Mesenteric fat pad (tissue), 1 donor: ENCODE measurements around the gene CDC42BPG. TPM values are rescaled to one million over a fixed set of nuclear protein-coding genes. Genes with fewer than 3 reads are reported as not detected.
"Not testable (repeated sequence)": the region's sequence is repeated elsewhere in the genome, so short reads cannot be mapped to it uniquely, and the experiment has no call there.

Experiments used
- DNase-seq: peaks from one replicate; pipeline ENCODE4 v3.0.0-alpha.2; 2020; ENCODE audit warnings: low spot score
- total RNA-seq: library from RNA; stranded (reverse); fragmentation: NEBNext Ultra II Directional; extraction: Animal tissue kit (Norgen Biotek cat#: 25700); gene quantifications from one replicate; pipeline ENCODE4 v1.2.1, GENCODE V29; 2021
- donor health status: DM: yes; HTN: yes; CAD: no.

CDC42BPG gene
- total RNA-seq, 1 donor from 2014 or later: 0.55 TPM

DNA sequence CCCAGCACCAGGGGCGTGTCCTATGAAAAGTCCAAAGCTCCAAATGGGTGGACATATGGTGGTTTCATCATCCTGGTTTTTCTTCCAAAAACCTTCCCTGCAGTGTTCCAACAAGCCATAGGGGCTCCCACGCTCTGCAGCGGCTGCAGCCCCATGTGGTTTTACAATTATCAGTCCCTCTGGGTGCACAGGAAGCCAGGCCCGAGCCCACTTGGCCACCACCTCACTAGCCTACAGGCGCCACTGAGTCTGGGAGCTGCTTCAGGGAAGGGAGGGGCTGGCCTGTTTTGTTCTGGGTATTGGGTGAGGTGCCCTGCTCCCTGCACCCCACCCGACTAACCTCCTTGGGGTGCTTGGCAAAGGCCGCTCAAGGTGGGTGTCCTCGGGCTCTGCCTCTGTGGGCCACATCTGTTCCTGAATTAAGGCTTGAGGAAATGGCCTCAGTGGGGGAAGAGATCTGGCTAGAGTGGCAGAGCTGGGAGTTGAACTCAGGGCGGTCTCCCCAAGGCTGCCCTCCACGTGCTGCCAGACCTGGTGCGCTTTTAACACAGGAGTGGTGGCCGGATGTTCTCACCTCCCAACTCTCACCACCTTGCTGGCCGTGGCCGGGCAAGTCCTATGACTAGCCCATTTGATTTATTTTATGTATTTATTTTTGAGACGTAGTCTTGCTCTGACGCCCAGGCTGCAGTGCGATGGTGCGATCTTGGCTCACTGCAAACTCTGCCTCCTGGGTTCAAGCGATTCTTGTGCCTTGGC, 5.3 kb upstream of the CDC42BPG start:
- no peak for DNase-seq

DNA sequence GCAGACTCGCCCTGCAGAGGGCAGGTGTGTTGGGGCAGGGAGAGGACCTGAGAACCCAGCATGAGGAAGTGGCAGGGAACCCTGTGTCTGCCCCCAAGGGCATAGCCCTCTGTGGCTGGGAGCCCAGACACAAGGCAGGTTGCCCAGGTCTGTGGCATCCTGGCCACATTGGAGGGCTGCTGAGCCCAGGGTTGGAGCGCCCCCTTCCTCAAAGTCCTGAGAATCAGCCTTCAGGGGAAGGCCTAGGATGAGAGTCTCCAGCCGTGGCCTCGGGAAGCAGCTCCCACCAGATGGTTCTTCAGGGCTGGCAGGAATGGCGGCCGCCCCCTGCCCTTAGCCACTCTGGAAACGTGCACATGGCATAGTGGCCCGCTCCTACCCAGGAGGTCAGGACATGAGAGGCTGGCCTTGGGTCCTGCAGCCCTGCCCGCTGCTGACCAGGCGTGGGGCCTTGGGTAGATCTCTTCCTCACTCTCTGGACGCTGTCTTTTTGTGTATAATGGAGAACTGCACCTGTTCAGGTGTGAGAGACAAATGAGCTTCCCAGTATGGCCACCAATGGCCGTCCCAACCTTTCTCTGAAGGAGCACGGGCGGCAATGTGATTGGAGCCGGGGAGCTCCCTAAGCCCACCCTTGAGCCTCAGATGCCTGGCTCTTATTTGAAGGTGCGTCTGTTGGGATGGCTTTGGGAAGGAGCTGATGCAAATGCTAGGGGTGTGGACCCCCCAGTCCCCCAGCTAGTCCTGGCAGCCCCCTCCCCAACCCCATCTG, 4.6 kb upstream of the CDC42BPG start:
- no peak for DNase-seq

DNA sequence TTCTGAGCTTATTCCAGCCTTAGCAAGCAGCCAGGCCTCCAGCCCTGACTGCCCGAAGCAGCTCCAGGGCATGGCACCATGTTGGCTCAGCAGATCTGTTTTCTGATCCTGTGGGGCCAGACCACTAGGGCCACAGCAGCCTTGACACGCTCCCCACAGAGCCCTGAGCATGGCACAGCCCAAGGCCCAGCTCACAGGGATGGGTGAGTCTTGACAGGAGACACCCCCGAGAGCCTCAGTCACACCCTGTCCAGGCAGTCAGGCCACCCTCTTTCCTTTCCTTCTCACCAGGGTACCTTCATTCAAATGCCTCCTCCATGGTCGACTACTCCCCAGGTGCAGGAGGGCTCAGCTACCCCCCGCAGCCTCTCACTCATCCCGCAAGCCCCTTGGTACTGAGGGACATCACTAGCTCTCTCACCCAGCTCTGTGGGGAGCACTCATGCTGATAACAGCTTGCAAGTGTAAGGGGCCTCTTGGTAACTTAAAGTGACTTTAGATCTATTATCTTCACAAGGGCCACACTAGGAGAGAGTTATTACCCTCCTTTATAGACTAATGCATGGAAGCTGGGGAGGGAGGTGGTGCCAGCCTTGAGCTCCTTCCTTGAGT, 3.9 kb upstream of the CDC42BPG start:
- DNase-seq: no peak

DNA sequence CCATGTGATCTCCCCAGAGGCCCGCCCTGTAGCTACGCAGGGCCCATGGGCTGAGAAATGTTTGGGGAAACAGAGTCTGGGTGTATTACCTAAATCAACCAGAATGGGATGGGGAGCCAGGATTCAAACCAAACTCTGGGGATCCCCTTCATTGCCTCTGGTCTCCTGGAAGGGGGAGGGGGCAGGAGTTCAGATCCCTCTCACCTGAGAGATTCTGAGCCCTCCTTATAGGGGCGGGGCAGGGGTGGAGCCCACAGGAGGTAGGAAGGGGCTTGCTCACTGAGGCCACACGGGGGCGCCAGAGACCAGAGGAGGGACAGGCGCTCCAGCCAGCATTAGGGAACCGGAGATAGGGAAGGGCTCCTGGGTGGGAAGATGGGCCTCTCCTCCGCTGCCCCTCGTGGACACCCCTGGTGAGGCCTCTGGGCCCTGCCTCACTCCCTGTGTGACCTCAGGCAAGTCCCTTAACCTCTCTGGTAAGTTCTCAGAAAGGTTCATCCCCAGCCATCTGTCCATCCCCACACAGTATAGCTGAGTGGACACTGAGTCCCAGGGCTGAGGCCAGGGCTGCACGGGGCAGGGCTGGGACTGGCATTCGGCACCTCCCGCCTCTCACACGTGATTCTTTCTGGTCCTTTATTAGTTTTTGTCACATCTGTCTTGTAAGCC, 2.7 kb upstream of the CDC42BPG start:
- DNase-seq: peak; percentile 97

DNA sequence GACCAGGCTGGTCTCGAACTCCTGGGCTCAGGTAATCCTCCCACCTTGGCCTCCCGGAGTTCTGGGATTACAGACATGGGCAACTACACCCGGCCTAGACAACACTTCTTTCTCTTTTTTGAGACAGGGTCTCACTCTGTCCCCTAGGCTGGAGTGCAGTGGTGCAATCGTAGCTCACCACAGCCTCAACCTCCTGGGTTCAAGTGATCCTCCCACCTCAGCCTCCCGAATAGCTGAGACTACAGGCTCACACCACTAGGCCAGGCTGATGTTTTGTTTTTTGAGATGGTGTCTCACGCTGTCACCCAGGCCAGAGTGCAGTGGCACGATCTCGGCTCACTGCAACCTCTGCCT, 1.3 kb upstream of the CDC42BPG start:
- not testable (repeated sequence) for DNase-seq

DNA sequence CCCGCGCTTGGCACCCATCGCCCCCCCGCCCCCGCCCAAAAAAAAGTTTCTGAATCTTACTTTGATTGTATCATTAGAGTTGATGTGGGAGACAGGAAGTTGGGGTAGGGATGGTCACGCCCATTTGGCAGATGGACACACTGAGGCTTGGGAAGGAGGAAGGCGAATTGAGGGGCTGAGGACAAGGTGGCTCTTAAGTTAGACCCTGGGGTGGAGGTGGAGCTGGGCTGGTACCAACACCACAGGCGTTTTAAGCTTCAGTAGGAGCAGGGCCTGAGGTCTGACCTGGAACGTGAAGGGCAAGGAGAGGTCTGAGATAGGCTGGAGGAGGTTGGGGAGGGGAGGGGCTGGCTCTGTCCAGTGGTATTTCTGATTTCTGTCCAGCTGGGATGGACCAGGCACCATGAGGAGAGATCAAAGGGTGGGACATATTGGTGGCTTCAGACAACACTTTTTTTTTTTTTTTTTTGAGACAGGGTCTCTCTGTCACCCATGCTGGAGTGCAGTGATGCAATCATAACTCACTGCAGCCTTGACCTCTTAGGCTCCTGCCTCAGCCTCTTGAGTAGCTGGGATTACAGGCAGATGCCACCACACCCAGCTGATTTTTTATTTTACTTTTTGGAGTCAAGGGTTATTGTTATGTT, 799 bp upstream of the CDC42BPG start:
- no peak for DNase-seq

DNA sequence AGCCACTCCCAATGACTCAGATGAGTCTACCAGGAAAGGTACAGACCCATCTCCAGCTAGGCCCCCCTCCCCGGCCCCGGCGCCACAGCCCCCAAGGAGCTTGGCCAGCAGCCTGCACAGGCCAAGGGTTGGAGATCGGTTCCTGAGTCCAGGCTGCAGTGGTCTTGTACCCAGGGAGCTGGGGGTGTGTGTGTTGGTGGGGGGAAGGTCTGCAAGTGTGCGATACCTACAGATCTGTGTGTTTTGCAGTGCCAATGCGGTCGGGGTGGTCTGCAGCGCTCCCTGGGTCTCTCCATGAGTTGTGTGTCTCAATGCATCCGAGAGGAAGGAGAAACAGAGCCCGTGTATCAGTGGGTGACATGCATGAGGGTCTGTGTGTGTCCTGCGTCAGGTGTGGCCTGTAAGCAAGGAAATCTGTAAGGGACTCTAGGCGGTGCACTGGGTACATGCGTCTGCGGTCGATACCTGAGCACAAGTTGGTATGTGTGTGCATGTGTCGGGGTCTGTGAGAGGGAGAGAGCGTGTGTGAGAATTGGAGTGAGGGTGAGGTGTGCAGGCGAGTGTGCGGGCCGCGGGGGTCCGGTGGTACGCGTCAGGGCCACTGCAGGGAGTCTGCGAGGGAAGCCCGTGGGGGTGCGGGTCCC, 645 bp downstream of the CDC42BPG start:
- no peak for DNase-seq

GRCh38 chr11:64842851-64843685, 1.4 kb downstream of the CDC42BPG start:
- DNase-seq: no peak

DNA sequence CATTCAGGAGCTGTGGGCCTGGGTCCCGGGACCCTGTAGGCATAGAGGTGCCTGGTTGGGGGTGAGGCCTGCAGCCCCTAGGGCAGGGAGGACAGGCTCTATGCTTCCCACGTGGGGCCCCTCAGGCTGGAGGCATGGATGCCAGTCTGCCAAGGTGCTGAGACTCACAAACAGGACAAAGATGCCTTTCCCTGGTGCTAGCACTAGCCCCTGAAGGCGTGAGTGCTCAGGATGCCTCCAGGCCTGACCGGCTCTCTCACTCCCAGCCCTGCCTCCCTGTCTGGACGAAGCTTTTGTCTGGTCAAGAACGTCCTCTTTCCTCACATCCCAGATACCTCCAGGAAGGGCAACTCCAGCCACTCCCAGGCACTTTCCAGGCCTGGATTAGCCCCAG, 2.1 kb downstream of the CDC42BPG start:
- no peak for DNase-seq

- DNase-seq: no peak
Measured at GRCh38 chr11:64841592-64842365, 2.7 kb downstream of the CDC42BPG start.

DNA sequence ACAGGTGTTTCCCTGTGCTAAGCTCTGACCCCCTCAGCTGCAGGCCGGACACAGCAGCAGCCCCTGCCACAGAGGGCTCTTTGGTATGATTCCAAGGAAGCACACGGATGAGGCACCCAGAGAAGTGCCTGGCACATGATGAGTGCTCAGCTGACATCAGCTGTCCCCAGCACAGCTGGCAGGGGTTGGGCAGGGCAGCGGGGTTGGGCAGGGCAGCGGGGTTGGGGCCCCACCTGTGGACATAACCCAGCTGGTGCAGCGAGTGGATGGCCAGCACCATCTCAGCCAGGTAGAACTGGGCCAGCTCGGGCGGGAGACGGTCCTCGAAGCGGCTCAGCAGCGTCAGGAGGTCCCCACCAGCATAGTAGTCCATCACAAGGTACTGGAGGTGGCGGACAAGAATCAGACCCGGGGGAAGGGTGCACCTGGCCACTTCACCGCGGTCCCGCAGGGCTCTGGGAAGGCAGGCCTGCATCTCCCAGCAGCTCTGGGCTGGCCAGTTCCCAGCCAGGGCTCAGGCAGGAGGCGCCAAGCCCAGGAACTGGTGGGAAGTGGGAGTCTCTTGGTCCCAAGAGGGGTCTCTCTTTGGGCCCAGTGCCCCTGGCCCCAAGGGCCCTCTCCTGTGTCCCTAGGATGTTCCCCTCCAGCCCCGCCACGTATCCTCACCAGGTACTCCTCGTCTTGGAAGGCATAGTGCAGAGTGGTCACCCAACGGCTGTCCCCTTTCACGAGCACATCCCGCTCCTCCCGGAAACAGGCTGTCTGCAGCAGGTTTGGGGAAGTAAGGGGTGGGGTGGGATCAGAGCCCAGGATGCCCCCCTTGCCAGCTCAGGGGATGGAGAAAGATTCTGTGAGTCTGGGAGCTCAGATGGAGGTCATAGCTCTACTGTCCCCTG, 4.3 kb downstream of the CDC42BPG start:
- no peak for DNase-seq

GRCh38 chr11:64839335-64839734, 5.1 kb downstream of the CDC42BPG start:
- no peak for DNase-seq

GRCh38 chr11:64838600-64839334, 5.7 kb downstream of the CDC42BPG start:
- DNase-seq: no peak

GRCh38 chr11:64837887-64838351, 6.5 kb downstream of the CDC42BPG start:
- DNase-seq: no peak

DNA sequence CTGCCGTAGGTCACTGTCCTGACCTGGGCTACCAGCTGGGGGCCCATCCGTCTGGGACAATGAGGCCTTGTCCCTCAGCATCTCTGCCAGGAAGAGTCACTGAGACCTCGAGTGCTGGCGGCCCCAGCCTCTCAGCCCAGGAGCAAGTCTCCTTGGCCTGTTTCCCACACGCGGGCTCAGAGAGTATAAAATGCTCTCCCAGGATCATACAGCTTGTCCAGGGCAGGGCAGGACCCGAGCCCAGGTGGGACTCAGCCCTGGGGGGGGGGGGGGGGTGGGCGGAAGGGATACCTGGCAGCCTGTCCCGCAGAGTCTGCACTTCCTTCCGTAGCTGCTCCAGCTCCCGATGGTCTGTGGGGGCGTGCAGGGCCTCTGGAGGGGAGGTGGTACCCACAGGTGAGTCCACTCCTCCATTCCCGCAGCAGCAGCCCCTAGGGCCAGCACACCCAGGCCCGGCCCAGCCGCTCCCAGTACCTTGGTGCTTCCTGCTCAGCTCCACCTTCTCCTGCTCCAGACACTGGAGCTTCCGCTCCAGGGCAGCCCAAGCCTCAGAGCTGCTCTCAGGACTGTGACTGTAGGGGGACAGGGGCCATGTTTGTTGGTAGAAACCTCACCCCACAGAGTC, 7.9 kb downstream of the CDC42BPG start:
- no peak for DNase-seq

- no peak for DNase-seq
Measured at GRCh38 chr11:64835616-64836447, 8.6 kb downstream of the CDC42BPG start.
